H9 (cell line): Measurements from ENCODE around the gene TMEM165. TPM values are rescaled to one million over a fixed set of nuclear protein-coding genes. Genes with fewer than 3 reads are reported as not detected.

Experiments
- DNase-seq: peaks from one replicate; pipeline ENCODE4 v3.0.0-alpha.2; 2017
- H2AFZ ChIP-seq: one replicate; pipeline ENCODE4 v1.6.1; 2013; ENCODE audit warnings: mild to moderate bottlenecking, low read length, control low read depth, moderate library complexity
- H2AK5ac ChIP-seq: 2 replicates; pipeline ENCODE4 v1.6.1; 2013; ENCODE audit warnings: low read length, control low read depth, mixed read lengths; ENCODE audit not compliant: insufficient read length
- H2BK120ac ChIP-seq: one replicate; pipeline ENCODE4 v1.6.1; 2013; ENCODE audit warnings: low read depth, mild to moderate bottlenecking, low read length, control low read depth, inconsistent platforms; ENCODE audit not compliant: poor library complexity, severe bottlenecking
- H2BK12ac ChIP-seq: 2 replicates; pipeline ENCODE4 v1.6.1; 2013; ENCODE audit warnings: low read length, control low read depth, mixed read lengths, low read depth; ENCODE audit not compliant: insufficient read length
- H2BK15ac ChIP-seq: 2 replicates; pipeline ENCODE4 v1.6.1; 2013; ENCODE audit warnings: low read depth, low read length, control low read depth
- H2BK20ac ChIP-seq: one replicate; pipeline ENCODE4 v1.6.1; 2013; ENCODE audit warnings: low read depth, mild to moderate bottlenecking, low read length, control low read depth, inconsistent platforms; ENCODE audit not compliant: poor library complexity, severe bottlenecking
- H2BK5ac ChIP-seq: 2 replicates; pipeline ENCODE4 v1.6.1; 2013; ENCODE audit warnings: low read length, control low read depth, mixed read lengths; ENCODE audit not compliant: insufficient read length
- H3K14ac ChIP-seq: 2 replicates; pipeline ENCODE4 v1.6.1; 2013; ENCODE audit warnings: low read length, control low read depth; ENCODE audit not compliant: insufficient read depth
- H3K18ac ChIP-seq: 2 replicates; pipeline ENCODE4 v1.6.1; 2013; ENCODE audit warnings: low read depth, mild to moderate bottlenecking, mixed read lengths, low read length, control low read depth; ENCODE audit not compliant: insufficient read length
- H3K23ac ChIP-seq: 2 replicates; pipeline ENCODE4 v1.6.1; 2013; ENCODE audit warnings: low read length, control low read depth, mixed read lengths, low read depth; ENCODE audit not compliant: insufficient read length
- H3K23me2 ChIP-seq: 2 replicates; pipeline ENCODE4 v1.6.1; 2013; ENCODE audit warnings: low read depth, mild to moderate bottlenecking, mixed read lengths, low read length, control low read depth; ENCODE audit not compliant: insufficient read length, poor library complexity, severe bottlenecking
- H3K27ac ChIP-seq: 2 replicates; pipeline ENCODE4 v1.5.1; 2013; ENCODE audit warnings: low read length, control low read depth, mixed read lengths, low read depth; ENCODE audit not compliant: insufficient read length
- H3K27me3 ChIP-seq: 2 replicates; pipeline ENCODE4 v1.6.1; 2013; ENCODE audit warnings: low read length, control low read depth, inconsistent platforms; ENCODE audit not compliant: insufficient read depth
- H3K4ac ChIP-seq: 2 replicates; pipeline ENCODE4 v1.6.1; 2013; ENCODE audit warnings: low read depth, mild to moderate bottlenecking, control low read depth, inconsistent platforms, low read length, moderate library complexity
- H3K4me1 ChIP-seq: 2 replicates; pipeline ENCODE4 v1.6.1; 2013; ENCODE audit warnings: low read length, control low read depth, inconsistent platforms; ENCODE audit not compliant: insufficient read depth
- H3K4me2 ChIP-seq: 2 replicates; pipeline ENCODE4 v1.6.1; 2013; ENCODE audit warnings: low read length, control low read depth, mixed read lengths; ENCODE audit not compliant: insufficient read length, insufficient read depth
- H3K56ac ChIP-seq: 2 replicates; pipeline ENCODE4 v1.6.1; 2013; ENCODE audit warnings: low read depth, mild to moderate bottlenecking, mixed read lengths, low read length, control low read depth; ENCODE audit not compliant: insufficient read length
- H3K79me1 ChIP-seq: 2 replicates; pipeline ENCODE4 v1.6.1; 2013; ENCODE audit warnings: low read depth, mild to moderate bottlenecking, moderate library complexity, low read length, control low read depth, inconsistent platforms; ENCODE audit not compliant: insufficient read depth, poor library complexity, severe bottlenecking
- H3K79me2 ChIP-seq: 2 replicates; pipeline ENCODE4 v1.6.1; 2013; ENCODE audit warnings: low read length, control low read depth, inconsistent platforms; ENCODE audit not compliant: insufficient read depth
- H3K9ac ChIP-seq: 2 replicates; pipeline ENCODE4 v1.6.1; 2013; ENCODE audit warnings: low read length, control low read depth, mixed read lengths; ENCODE audit not compliant: insufficient read length; ENCODE audit errors: extremely low read depth
- H3K9me3 ChIP-seq: one replicate; pipeline ENCODE4 v1.6.1; 2013; ENCODE audit warnings: low read depth, low read length, inconsistent platforms; ENCODE audit not compliant: control insufficient read depth
- H3T11ph ChIP-seq: one replicate; pipeline ENCODE4 v1.6.1; 2013; ENCODE audit warnings: mild to moderate bottlenecking, low read length, control low read depth, inconsistent platforms
- H4K20me1 ChIP-seq: one replicate; pipeline ENCODE4 v1.6.1; 2013; ENCODE audit not compliant: control insufficient read depth, insufficient read length, insufficient read depth
- H4K5ac ChIP-seq: 2 replicates; pipeline ENCODE4 v1.6.1; 2013; ENCODE audit warnings: low read depth, mild to moderate bottlenecking, mixed read lengths, low read length, control low read depth; ENCODE audit not compliant: insufficient read length
- H4K8ac ChIP-seq: replicated peaks from 2 replicates; pipeline ENCODE4 v1.6.1; 2013; ENCODE audit warnings: low read length, control low read depth, mixed read lengths, low read depth; ENCODE audit not compliant: insufficient read length
- H4K91ac ChIP-seq: 2 replicates; pipeline ENCODE4 v1.6.1; 2013; ENCODE audit warnings: low read depth, mild to moderate bottlenecking, moderate library complexity, mixed read lengths, low read length, control low read depth; ENCODE audit not compliant: insufficient read length
- H3K27ac Mint-ChIP-seq, 3 experiments: 2 replicates in 2 of 3; 3 replicates in 1 of 3; pipeline ENCODE4 v1.8.0; 2020 to 2021; ENCODE audit warnings: mixed read lengths in 3 of 3, mild to moderate bottlenecking in 1 of 3, moderate library complexity in 1 of 3
- H3K27me3 Mint-ChIP-seq: 2 replicates; pipeline ENCODE4 v1.8.0; 2021; ENCODE audit warnings: low read depth, mild to moderate bottlenecking, moderate library complexity, mixed read lengths
- H3K36me3 Mint-ChIP-seq, 3 experiments: 2 replicates in 2 of 3; 3 replicates in 1 of 3; pipeline ENCODE4 v1.8.0; 2020 to 2021; ENCODE audit warnings: low read depth in 3 of 3, mixed read lengths in 3 of 3; ENCODE audit not compliant: insufficient read depth in 1 of 3
- H3K4me1 Mint-ChIP-seq, 2 experiments: 2 replicates each; pipeline ENCODE4 v1.8.0; 2020; ENCODE audit warnings: mixed read lengths in 2 of 2
- H3K4me3 Mint-ChIP-seq, 2 experiments: 2 replicates in 1 of 2; 3 replicates in 1 of 2; pipeline ENCODE4 v1.8.0; 2020 to 2021; ENCODE audit warnings: mild to moderate bottlenecking in 2 of 2, mixed read lengths in 2 of 2, moderate library complexity in 1 of 2
- H3K9me3 Mint-ChIP-seq, 2 experiments: 2 replicates in 1 of 2; 3 replicates in 1 of 2; pipeline ENCODE4 v1.8.0; 2020; ENCODE audit warnings: mild to moderate bottlenecking in 2 of 2, mixed read lengths in 2 of 2, moderate library complexity in 1 of 2
- WGBS: extraction: QIAGEN DNeasy Blood & Tissue Kit; methylation state at CpG from one replicate; pipeline ENCODE4 v1.1.7; 2013; ENCODE audit warnings: missing lambda C conversion rate, low lambda C conversion rate, mixed read lengths; ENCODE audit not compliant: insufficient read length; ENCODE audit errors: extremely low coverage; 5-methylcytosine and 5-hydroxymethylcytosine counted together
- total RNA-seq: library from RNA; stranded (reverse); gene quantifications from 2 replicates; pipeline ENCODE4 v1.2.1, GENCODE V29; 2021
- TF ChIP-seq, protein P1 (sequence below): fragments of 200-600 bp; sonication (generic); conservative IDR thresholded peaks from 3 replicates; pipeline ENCODE4 v1.8.0; 2021; ENCODE audit warnings: antibody characterized with exemption, mild to moderate bottlenecking

TMEM165 gene
- total RNA-seq, 1 experiment from 2014 or later: 87.2 TPM

DNA sequence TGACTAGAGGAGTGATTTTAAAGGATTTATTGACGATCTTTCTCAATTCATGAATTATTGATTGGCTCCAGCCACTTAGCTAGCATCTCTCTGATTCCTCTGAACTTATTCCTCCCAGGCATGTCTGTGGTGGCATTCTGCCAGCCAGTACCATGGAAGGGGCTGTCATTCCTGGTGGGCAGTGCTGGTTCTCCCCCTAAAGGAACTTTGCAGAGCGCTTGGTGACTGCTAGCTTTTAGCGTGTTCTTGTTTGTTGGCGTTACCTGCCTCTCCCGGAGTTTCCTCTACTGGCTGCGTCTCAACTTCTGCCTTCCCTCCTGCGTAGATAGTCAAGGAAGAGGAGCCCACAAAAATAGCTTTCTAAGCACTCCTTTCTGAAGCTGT is 30.4 kb upstream of the TMEM165 start:
- Mint-ChIP-seq H3K9me3 (no peaks in the 10 kb centered on the region), H3K4me3 (no peak overlapping the region), H3K36me3 (peaks cover 9 to 37% (median 31%) of the 10 kb centered on the region in 3 experiments), H3K27ac (peak overlapping the region; percentile 5 to 96 (median 85); a peak in 5 of 7 replicates), H3K27me3 (no peaks in the 10 kb centered on the region), H3K4me1 (peaks cover 38 to 39% of the 10 kb centered on the region in 2 experiments)
- H4K8ac ChIP-seq: no peak overlapping the region
- H3K27me3 ChIP-seq: no peaks in the 10 kb centered on the region
- H3K23ac ChIP-seq: no peak overlapping the region
- no peak overlapping the region for H2BK20ac ChIP-seq
- no peak overlapping the region for H2BK12ac ChIP-seq
- no peak overlapping the region for H3K14ac ChIP-seq
- no peaks in the 10 kb centered on the region for H4K20me1 ChIP-seq
- DNase-seq: no peak
- H3K56ac ChIP-seq: no peak overlapping the region
- no peak overlapping the region for H2BK15ac ChIP-seq
- H3K4me1 ChIP-seq: peaks cover 12% of the 10 kb centered on the region
- no peak overlapping the region for H2AK5ac ChIP-seq
- no peaks in the 10 kb centered on the region for H3K9me3 ChIP-seq
- H2BK120ac ChIP-seq: no peak overlapping the region
- H3T11ph ChIP-seq: no peak overlapping the region
- H3K4me2 ChIP-seq: no peak overlapping the region
- no peak overlapping the region for H2BK5ac ChIP-seq
- no peak overlapping the region for H3K9ac ChIP-seq
- no peak overlapping the region for H3K4ac ChIP-seq
- H3K79me1 ChIP-seq: no peaks in the 10 kb centered on the region
- H2AFZ ChIP-seq: no peak overlapping the region
- no peak overlapping the region for H4K91ac ChIP-seq
- H3K79me2 ChIP-seq: no peaks in the 10 kb centered on the region
- H3K27ac ChIP-seq: no peak overlapping the region
- TF ChIP-seq, protein P1, sequence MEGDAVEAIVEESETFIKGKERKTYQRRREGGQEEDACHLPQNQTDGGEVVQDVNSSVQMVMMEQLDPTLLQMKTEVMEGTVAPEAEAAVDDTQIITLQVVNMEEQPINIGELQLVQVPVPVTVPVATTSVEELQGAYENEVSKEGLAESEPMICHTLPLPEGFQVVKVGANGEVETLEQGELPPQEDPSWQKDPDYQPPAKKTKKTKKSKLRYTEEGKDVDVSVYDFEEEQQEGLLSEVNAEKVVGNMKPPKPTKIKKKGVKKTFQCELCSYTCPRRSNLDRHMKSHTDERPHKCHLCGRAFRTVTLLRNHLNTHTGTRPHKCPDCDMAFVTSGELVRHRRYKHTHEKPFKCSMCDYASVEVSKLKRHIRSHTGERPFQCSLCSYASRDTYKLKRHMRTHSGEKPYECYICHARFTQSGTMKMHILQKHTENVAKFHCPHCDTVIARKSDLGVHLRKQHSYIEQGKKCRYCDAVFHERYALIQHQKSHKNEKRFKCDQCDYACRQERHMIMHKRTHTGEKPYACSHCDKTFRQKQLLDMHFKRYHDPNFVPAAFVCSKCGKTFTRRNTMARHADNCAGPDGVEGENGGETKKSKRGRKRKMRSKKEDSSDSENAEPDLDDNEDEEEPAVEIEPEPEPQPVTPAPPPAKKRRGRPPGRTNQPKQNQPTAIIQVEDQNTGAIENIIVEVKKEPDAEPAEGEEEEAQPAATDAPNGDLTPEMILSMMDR: no peak
- H3K18ac ChIP-seq: no peak overlapping the region
- H4K5ac ChIP-seq: no peak overlapping the region
- no peaks in the 10 kb centered on the region for H3K23me2 ChIP-seq
- WGBS: no CpG with 5 or more reads among the region's 7 CpGs
